ENCODE results near the gene SH3PXD2B. TPM values are rescaled to one million over a fixed set of nuclear protein-coding genes. Genes with fewer than 3 reads are reported as not detected.

SH3PXD2B gene
- total RNA-seq, 1 donor = 28.1 TPM

DNA sequence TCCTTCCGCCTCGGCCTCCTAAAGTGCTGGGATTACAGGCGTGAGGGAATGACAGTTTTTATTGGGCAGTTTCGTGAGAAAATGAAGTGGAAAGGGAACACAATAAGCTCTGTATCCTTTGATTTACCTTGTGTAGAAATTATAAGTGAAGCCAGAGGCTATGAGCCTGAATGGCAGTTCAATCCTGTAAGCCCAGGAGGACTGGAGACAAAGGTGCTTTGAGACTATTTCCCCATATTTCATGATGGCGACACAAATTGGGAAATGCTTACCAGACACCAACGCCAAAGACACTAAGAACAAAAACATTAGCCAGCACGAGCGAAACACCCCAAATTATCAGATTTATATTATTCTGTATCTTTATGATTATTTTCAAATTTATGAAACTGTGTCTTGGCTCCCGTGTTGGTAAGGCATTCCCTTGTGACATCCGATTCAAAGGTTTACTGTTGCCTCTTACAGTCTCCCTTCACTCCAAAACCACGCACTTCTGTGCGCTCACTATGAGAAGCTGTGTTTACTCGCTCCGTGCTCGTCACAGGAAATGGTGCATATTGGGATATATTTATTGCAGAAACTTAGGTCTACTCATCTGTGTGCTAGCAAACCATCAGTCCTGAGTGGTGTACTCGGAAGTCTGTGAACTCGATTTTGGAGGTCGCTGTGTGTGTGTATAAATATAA is 73.9 kb downstream of the SH3PXD2B start:
- DNase-seq (ENCODE audit: low read depth) = no peak
- no peak overlapping the region for H3K4me3 ChIP-seq (ENCODE audit: low read depth, low read length)
- TF ChIP-seq, protein P1, sequence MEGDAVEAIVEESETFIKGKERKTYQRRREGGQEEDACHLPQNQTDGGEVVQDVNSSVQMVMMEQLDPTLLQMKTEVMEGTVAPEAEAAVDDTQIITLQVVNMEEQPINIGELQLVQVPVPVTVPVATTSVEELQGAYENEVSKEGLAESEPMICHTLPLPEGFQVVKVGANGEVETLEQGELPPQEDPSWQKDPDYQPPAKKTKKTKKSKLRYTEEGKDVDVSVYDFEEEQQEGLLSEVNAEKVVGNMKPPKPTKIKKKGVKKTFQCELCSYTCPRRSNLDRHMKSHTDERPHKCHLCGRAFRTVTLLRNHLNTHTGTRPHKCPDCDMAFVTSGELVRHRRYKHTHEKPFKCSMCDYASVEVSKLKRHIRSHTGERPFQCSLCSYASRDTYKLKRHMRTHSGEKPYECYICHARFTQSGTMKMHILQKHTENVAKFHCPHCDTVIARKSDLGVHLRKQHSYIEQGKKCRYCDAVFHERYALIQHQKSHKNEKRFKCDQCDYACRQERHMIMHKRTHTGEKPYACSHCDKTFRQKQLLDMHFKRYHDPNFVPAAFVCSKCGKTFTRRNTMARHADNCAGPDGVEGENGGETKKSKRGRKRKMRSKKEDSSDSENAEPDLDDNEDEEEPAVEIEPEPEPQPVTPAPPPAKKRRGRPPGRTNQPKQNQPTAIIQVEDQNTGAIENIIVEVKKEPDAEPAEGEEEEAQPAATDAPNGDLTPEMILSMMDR (IDR thresholded peaks at IDR 0.05; ENCODE audit: insufficient read depth, low read depth, low read length) = no peak

DNA sequence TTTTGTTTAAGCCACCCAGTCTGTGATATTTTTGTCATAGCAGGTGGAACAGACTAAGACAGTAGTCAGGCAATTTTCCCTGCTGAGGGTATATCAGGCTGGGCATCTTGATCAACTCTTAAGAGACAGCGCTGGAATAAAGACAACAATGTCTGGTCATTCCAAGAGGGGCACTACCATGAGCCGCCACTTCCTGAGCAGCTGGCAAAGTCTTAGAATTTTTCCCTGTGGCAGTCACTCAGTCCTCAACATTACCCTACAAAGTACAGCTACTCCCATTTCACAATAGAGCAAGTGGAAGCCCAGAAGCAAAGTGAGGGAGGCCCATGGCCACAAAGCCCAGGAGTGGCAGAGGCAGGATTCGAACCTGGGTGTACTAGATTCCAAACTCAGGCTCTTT is 74.8 kb downstream of the SH3PXD2B start:
- H3K4me3 ChIP-seq (ENCODE audit: low read depth, low read length) = no peak overlapping the region
- TF ChIP-seq, protein P1 (IDR thresholded peaks at IDR 0.05; ENCODE audit: insufficient read depth, low read depth, low read length) = no peak
- DNase-seq (ENCODE audit: low read depth) = no peak

DNA sequence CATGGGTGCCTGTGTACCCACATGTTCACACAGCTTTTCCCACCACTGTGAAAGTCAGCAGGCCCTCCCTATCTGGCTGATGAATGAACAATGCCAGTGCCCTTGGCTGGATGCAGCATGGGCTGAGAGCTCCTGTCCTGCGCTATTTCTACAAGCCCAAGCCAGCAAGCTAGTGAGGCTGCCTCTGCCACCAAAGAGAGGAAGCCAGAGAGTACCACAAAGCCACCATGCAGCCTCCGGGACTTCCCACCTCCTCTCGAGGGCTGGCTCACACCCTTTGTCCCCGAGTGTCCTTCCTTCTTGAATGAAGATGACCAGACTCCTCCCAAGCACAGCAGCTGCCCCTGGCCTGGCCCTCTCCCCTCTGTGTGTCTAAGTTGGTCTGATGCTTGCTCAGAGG is 76.5 kb downstream of the SH3PXD2B start:
- no peak overlapping the region for H3K4me3 ChIP-seq (ENCODE audit: low read depth, low read length)
- TF ChIP-seq, protein P1 (IDR thresholded peaks at IDR 0.05; ENCODE audit: insufficient read depth, low read depth, low read length) = no peak
- DNase-seq (ENCODE audit: low read depth) = no peak

DNA sequence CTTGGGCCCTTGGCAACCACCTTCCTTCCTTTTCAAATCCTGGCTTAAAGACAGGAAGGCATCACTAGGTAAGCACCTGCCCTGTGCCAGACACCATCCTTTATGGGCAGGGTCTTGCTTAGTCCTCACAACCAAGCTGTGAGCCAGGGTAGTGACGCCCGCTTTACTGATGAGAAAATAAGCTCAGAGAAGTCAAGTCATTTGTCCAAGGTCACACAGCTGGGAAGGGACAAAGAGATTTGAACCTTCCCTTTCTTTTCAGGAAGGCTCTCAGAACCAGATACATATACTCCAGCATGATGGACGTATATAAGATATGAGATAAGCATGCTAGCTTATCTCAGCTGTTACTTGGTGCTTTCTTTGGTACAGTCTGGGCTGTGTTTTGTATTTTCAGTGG is 76.9 kb downstream of the SH3PXD2B start:
- no peak overlapping the region for H3K4me3 ChIP-seq (ENCODE audit: low read depth, low read length)
- TF ChIP-seq, protein P1 (IDR thresholded peaks at IDR 0.05; ENCODE audit: insufficient read depth, low read depth, low read length) = no peak
- no peak for DNase-seq (ENCODE audit: low read depth)

DNA sequence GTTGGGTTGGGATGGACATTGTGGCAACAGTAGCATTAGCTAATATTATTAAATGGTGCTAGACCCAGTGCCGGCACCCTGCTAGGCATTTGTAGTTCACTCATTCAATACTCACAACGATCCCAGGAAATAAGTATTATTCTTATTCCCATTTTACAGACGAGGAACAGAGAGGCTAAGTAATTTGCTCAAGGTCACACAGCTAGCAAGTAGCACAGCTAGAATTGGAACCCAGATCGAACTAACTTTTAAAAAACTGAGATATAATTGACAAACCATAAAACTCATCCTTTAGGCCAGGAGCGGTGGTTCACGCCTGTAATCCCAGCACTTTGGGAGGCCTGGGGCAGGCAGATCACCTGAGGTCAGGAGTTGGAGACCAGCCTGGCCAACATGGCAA is 79.5 kb downstream of the SH3PXD2B start:
- no peak overlapping the region for H3K4me3 ChIP-seq (ENCODE audit: low read depth, low read length)
- TF ChIP-seq, protein P1 (IDR thresholded peaks at IDR 0.05; ENCODE audit: insufficient read depth, low read depth, low read length) = no peak
- DNase-seq (ENCODE audit: low read depth) = no peak

DNA sequence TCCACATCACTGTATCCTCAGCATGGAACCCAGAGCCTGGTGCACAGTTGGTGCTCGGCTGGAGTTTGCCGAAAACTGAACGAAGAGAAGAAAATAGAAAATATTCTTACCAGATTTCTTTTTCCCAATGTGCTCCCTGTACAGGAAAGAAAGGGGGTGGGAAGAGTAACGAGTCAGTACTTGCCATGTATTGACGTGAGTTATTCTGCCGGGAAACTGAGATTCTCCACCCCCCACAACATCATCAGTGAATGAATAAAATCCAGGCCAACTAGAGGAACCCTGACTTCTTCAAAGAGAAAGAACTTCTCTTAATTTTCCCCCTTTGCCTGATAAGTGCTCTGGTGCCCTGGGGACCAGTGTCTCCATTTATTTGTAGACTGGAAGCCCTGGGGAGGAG is 80.6 kb downstream of the SH3PXD2B start:
- no peak for DNase-seq (ENCODE audit: low read depth)
- H3K4me3 ChIP-seq (ENCODE audit: low read depth, low read length) = no peak overlapping the region
- TF ChIP-seq, protein P1 (IDR thresholded peaks at IDR 0.05; ENCODE audit: insufficient read depth, low read depth, low read length) = no peak

DNA sequence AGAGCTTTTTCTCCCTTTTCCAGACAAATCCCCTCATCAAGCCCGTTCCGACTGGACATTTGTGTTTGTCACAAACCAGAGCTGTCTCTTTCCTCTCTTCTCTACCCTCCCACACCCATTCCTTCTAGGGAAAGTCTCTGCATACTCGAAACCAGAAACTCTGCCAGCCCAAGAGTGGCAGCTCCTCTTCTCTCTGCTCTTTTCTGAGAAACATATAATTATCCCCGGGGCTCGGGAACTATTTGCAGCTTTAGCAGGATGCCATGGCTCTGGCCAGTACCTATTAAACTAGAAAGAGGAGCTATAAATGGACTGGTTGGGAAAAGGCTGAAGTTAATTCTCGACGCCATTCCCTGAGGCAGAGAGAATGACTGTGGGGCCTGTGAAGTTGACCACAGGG is 82.6 kb downstream of the SH3PXD2B start:
- DNase-seq (ENCODE audit: low read depth) = no peak
- H3K4me3 ChIP-seq (ENCODE audit: low read depth, low read length) = no peak overlapping the region
- TF ChIP-seq, protein P1 (IDR thresholded peaks at IDR 0.05; ENCODE audit: insufficient read depth, low read depth, low read length) = no peak
